ENCODE data around the gene MYO7A. TPM values are rescaled to one million over a fixed set of nuclear protein-coding genes. Genes with fewer than 3 reads are reported as not detected.
A peak's percentile ranks its signal among the peaks of the same experiment; 100 is the strongest.

Gene MYO7A
- total RNA-seq, 1 donor from 2014 or later: 0.29 TPM

- Mint-ChIP-seq H3K4me3 (no peak overlapping the region), H3K4me1 (ENCODE audit: low read depth) (no peaks in the 10 kb centered on the region), H3K36me3 (ENCODE audit: low read depth) (no peaks in the 10 kb centered on the region), H3K9me3 (no peaks in the 10 kb centered on the region), H3K27me3 (ENCODE audit: insufficient read depth) (peaks cover 2% of the 10 kb centered on the region), H3K27ac (no peak overlapping the region)
- intact Hi-C loops (cut with micrococcal nuclease): loop anchor here (1.0 to 2.0 kb wide), 3 partner anchors 62 to 359 kb away; no protein-coding TSS in a partner anchor
- DNase-seq (ENCODE audit: low spot score): no peak
These were observed 60.8 kb downstream of the MYO7A start for GRCh38 chr11:77188633-77189491.

GRCh38 chr11:77189588-77190210 is 61.7 kb downstream of the MYO7A start:
- H3K27me3 Mint-ChIP-seq (ENCODE audit: insufficient read depth): peaks cover 2% of the 10 kb centered on the region
- no peak overlapping the region for H3K4me3 Mint-ChIP-seq
- intact Hi-C loops (cut with micrococcal nuclease): loop anchor here (2.0 kb wide), 1 partner anchor 143 kb away; no protein-coding TSS in a partner anchor
- no peak for DNase-seq (ENCODE audit: low spot score)
- no peaks in the 10 kb centered on the region for H3K36me3 Mint-ChIP-seq (ENCODE audit: low read depth)
- H3K4me1 Mint-ChIP-seq (ENCODE audit: low read depth): no peaks in the 10 kb centered on the region
- no peak overlapping the region for H3K27ac Mint-ChIP-seq
- no peaks in the 10 kb centered on the region for H3K9me3 Mint-ChIP-seq

- no peaks in the 10 kb centered on the region for H3K4me1 Mint-ChIP-seq (ENCODE audit: low read depth)
- no peak overlapping the region for H3K27ac Mint-ChIP-seq
- no peaks in the 10 kb centered on the region for H3K9me3 Mint-ChIP-seq
- no peak overlapping the region for H3K4me3 Mint-ChIP-seq
- DNase-seq (ENCODE audit: low spot score): no peak
- no peaks in the 10 kb centered on the region for H3K36me3 Mint-ChIP-seq (ENCODE audit: low read depth)
- intact Hi-C loops (cut with micrococcal nuclease): no loop called here
- H3K27me3 Mint-ChIP-seq (ENCODE audit: insufficient read depth): peaks cover 2% of the 10 kb centered on the region
These were observed 62.5 kb downstream of the MYO7A start for GRCh38 chr11:77190331-77191075.

- no peaks in the 10 kb centered on the region for H3K36me3 Mint-ChIP-seq (ENCODE audit: low read depth)
- H3K27me3 Mint-ChIP-seq (ENCODE audit: insufficient read depth): peaks cover 2% of the 10 kb centered on the region
- DNase-seq (ENCODE audit: low spot score): no peak
- no peaks in the 10 kb centered on the region for H3K4me1 Mint-ChIP-seq (ENCODE audit: low read depth)
- intact Hi-C loops (cut with micrococcal nuclease): no loop called here
- H3K27ac Mint-ChIP-seq: no peak overlapping the region
- no peaks in the 10 kb centered on the region for H3K9me3 Mint-ChIP-seq
- H3K4me3 Mint-ChIP-seq: no peak overlapping the region
These were observed 63.4 kb downstream of the MYO7A start for GRCh38 chr11:77191429-77191822.

- Mint-ChIP-seq H3K9me3 (no peaks in the 10 kb centered on the region), H3K36me3 (ENCODE audit: low read depth) (no peaks in the 10 kb centered on the region), H3K27me3 (ENCODE audit: insufficient read depth) (peaks cover 2% of the 10 kb centered on the region), H3K27ac (no peak overlapping the region), H3K4me1 (ENCODE audit: low read depth) (no peaks in the 10 kb centered on the region), H3K4me3 (no peak overlapping the region)
- DNase-seq (ENCODE audit: low spot score): peak; percentile 9
- intact Hi-C loops (cut with micrococcal nuclease): loop anchor here (1.0 to 2.0 kb wide), 2 partner anchors 356 to 427 kb away; no protein-coding TSS in a partner anchor
These were observed 63.9 kb downstream of the MYO7A start for GRCh38 chr11:77191823-77192495.

- no peak for DNase-seq (ENCODE audit: low spot score)
- H3K27ac Mint-ChIP-seq: no peak overlapping the region
- H3K9me3 Mint-ChIP-seq: no peaks in the 10 kb centered on the region
- intact Hi-C loops (cut with micrococcal nuclease): loop anchor here (2.0 kb wide), 1 partner anchor 426 kb away; no protein-coding TSS in a partner anchor
- H3K4me3 Mint-ChIP-seq: no peak overlapping the region
- H3K4me1 Mint-ChIP-seq (ENCODE audit: low read depth): no peaks in the 10 kb centered on the region
- H3K27me3 Mint-ChIP-seq (ENCODE audit: insufficient read depth): no peaks in the 10 kb centered on the region
- no peaks in the 10 kb centered on the region for H3K36me3 Mint-ChIP-seq (ENCODE audit: low read depth)
These were observed 65.1 kb downstream of the MYO7A start for GRCh38 chr11:77193167-77193566.

GRCh38 chr11:77193911-77194830 is 66.1 kb downstream of the MYO7A start:
- H3K27ac Mint-ChIP-seq: no peak overlapping the region
- H3K36me3 Mint-ChIP-seq (ENCODE audit: low read depth): no peaks in the 10 kb centered on the region
- intact Hi-C loops (cut with micrococcal nuclease): loop anchor here (2.0 kb wide), 1 partner anchor 425 kb away; no protein-coding TSS in a partner anchor
- H3K4me1 Mint-ChIP-seq (ENCODE audit: low read depth): no peaks in the 10 kb centered on the region
- DNase-seq (ENCODE audit: low spot score): no peak
- H3K9me3 Mint-ChIP-seq: no peaks in the 10 kb centered on the region
- no peak overlapping the region for H3K4me3 Mint-ChIP-seq
- H3K27me3 Mint-ChIP-seq (ENCODE audit: insufficient read depth): no peaks in the 10 kb centered on the region

GRCh38 chr11:77195071-77195755 is 67.2 kb downstream of the MYO7A start:
- Mint-ChIP-seq H3K27ac (no peak overlapping the region), H3K36me3 (ENCODE audit: low read depth) (no peaks in the 10 kb centered on the region), H3K27me3 (ENCODE audit: insufficient read depth) (no peaks in the 10 kb centered on the region), H3K4me3 (no peak overlapping the region), H3K4me1 (ENCODE audit: low read depth) (no peaks in the 10 kb centered on the region), H3K9me3 (no peaks in the 10 kb centered on the region)
- DNase-seq (ENCODE audit: low spot score): no peak
- intact Hi-C loops (cut with micrococcal nuclease): no loop called here

GRCh38 chr11:77196961-77197360 is 68.9 kb downstream of the MYO7A start:
- intact Hi-C loops (cut with micrococcal nuclease): no loop called here
- Mint-ChIP-seq H3K36me3 (ENCODE audit: low read depth) (no peaks in the 10 kb centered on the region), H3K9me3 (no peaks in the 10 kb centered on the region), H3K4me3 (no peak overlapping the region), H3K27me3 (ENCODE audit: insufficient read depth) (no peaks in the 10 kb centered on the region), H3K4me1 (ENCODE audit: low read depth) (no peaks in the 10 kb centered on the region), H3K27ac (no peak overlapping the region)
- DNase-seq (ENCODE audit: low spot score): no peak

- no peak for DNase-seq (ENCODE audit: low spot score)
- no peaks in the 10 kb centered on the region for H3K27me3 Mint-ChIP-seq (ENCODE audit: insufficient read depth)
- H3K27ac Mint-ChIP-seq: no peak overlapping the region
- no peak overlapping the region for H3K4me3 Mint-ChIP-seq
- H3K9me3 Mint-ChIP-seq: no peaks in the 10 kb centered on the region
- H3K36me3 Mint-ChIP-seq (ENCODE audit: low read depth): no peaks in the 10 kb centered on the region
- no peaks in the 10 kb centered on the region for H3K4me1 Mint-ChIP-seq (ENCODE audit: low read depth)
- intact Hi-C loops (cut with micrococcal nuclease): no loop called here
These were observed 69.7 kb downstream of the MYO7A start for GRCh38 chr11:77197626-77198320.

GRCh38 chr11:77198440-77198849 is 70.4 kb downstream of the MYO7A start:
- DNase-seq (ENCODE audit: low spot score): no peak
- no peaks in the 10 kb centered on the region for H3K9me3 Mint-ChIP-seq
- no peak overlapping the region for H3K27ac Mint-ChIP-seq
- no peak overlapping the region for H3K4me3 Mint-ChIP-seq
- intact Hi-C loops (cut with micrococcal nuclease): no loop called here
- no peaks in the 10 kb centered on the region for H3K36me3 Mint-ChIP-seq (ENCODE audit: low read depth)
- no peaks in the 10 kb centered on the region for H3K27me3 Mint-ChIP-seq (ENCODE audit: insufficient read depth)
- no peaks in the 10 kb centered on the region for H3K4me1 Mint-ChIP-seq (ENCODE audit: low read depth)
